HEK293 (cell line): Measurements from ENCODE around the gene POLD3.

Experiments used
- HOXA7 ChIP-seq: sonication (generic); formaldehyde crosslinking; IDR thresholded peaks from 2 replicates; pipeline ENCODE4 v1.8.1; 2022; ENCODE audit warnings: missing genetic modification reagents, borderline replicate concordance
- KLF9 ChIP-seq: fragments of 450-650 bp; formaldehyde crosslinking; IDR thresholded peaks from 2 replicates; pipeline ENCODE4 v1.5.1; 2016; ENCODE audit warnings: missing biosample characterization, missing genetic modification characterization, low read depth
- ZNF292 ChIP-seq: fragments of 450-650 bp; formaldehyde crosslinking; IDR thresholded peaks from 2 replicates; pipeline ENCODE4 v1.5.1; 2016; ENCODE audit warnings: low read depth, missing biosample characterization, missing genetic modification characterization, borderline replicate concordance
- ZNF76 ChIP-seq: fragments of 450-650 bp; formaldehyde crosslinking; IDR thresholded peaks from 2 replicates; pipeline ENCODE4; 2016; ENCODE audit warnings: low read depth, missing biosample characterization, missing genetic modification characterization, borderline replicate concordance
- ZSCAN23 ChIP-seq: fragments of 450-650 bp; formaldehyde crosslinking; IDR thresholded peaks from 2 replicates; pipeline ENCODE4 v1.5.1; 2016; ENCODE audit warnings: missing biosample characterization, missing genetic modification characterization
- TF ChIP-seq, protein P1 (sequence below): fragments of 450-650 bp; formaldehyde crosslinking; IDR thresholded peaks from 2 replicates; pipeline ENCODE4 v1.5.1; 2016; ENCODE audit warnings: missing biosample characterization, missing genetic modification characterization

- TF ChIP-seq ZSCAN23 (tag by site-specific recombination) (no peak), KLF9 (tag by site-specific recombination) (no peak), HOXA7 (CRISPR knock-in tag) (no peak), ZNF76 (tag by site-specific recombination) (no peak), ZNF292 (tag by site-specific recombination) (no peak)
- TF ChIP-seq, protein P1, sequence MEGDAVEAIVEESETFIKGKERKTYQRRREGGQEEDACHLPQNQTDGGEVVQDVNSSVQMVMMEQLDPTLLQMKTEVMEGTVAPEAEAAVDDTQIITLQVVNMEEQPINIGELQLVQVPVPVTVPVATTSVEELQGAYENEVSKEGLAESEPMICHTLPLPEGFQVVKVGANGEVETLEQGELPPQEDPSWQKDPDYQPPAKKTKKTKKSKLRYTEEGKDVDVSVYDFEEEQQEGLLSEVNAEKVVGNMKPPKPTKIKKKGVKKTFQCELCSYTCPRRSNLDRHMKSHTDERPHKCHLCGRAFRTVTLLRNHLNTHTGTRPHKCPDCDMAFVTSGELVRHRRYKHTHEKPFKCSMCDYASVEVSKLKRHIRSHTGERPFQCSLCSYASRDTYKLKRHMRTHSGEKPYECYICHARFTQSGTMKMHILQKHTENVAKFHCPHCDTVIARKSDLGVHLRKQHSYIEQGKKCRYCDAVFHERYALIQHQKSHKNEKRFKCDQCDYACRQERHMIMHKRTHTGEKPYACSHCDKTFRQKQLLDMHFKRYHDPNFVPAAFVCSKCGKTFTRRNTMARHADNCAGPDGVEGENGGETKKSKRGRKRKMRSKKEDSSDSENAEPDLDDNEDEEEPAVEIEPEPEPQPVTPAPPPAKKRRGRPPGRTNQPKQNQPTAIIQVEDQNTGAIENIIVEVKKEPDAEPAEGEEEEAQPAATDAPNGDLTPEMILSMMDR (tag by site-specific recombination) = no peak
Observed at GRCh38 chr11:74602637-74603556, 10.5 kb downstream of the POLD3 start.
